NCI-H2227 treated with DMSO at 0.1 percent for 48 hours (cell line): ENCODE results near the gene MAP7D3.
"Not testable (repeated sequence)": the region's sequence is repeated elsewhere in the genome, so short reads cannot be mapped to it uniquely, and the experiment has no call there.

ENCODE experiments used
- DNase-seq: peaks from one replicate; lab custom pipeline; 2025; lab: John Stamatoyannopoulos, UW

The MAP7D3 gene

GRCh38 chrX:136182414-136182813 is 68.8 kb downstream of the MAP7D3 start:
- DNase-seq: no peak

- no peak for DNase-seq
Observed at GRCh38 chrX:136179133-136179532, 72.1 kb downstream of the MAP7D3 start.

- DNase-seq: no peak
Observed at GRCh38 chrX:136176399-136176825, 74.8 kb downstream of the MAP7D3 start.

DNA sequence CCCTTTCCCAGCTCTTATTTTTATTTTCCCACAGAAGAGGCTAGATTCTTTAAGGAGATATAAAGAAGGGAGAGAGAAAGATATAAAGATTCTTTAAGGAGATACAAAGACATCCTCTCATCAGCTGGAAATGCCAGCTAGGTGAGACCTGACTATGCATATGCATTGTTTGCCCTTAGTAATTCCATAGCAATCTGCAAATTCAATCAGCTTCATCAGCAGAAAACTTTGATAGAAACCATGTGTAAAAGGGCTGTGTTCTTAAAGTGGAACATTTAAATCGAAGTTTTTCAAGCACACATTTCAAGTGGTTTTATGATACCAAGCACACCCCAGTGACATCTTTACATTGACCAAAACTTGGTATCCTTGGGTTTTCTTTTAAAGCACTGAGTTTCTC is 79.8 kb downstream of the MAP7D3 start:
- no peak for DNase-seq

DNA sequence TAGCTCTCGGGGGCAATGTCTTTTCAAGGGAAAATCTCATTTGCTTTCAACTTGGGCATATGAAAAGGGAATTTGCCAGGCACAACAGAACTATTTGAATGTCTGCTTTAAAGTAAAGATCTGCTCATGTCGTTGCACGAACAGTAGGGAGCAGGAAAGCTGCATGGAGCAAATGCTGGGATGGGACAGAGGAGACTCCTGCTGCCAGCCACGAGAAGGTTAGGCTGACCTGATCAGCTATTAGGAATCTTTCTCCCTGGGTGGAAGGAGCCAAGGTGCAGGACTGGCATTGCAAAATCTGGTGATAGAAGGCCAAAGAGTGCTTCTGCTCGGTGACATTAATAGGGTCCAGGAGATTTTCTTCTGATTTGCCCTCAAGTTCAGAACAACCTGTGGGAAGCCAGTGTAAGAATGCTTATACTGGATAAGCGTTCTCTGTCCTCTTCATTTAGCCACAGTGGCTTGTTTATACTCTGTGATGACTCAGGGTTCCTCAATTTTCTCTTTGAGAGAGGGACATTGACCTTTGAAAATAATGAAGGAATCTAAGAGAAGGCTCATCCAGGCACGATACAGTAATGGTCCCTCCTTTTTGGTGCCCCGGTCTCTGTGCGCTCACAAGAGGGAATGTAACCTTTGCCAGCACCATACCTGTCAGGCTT is 80.9 kb downstream of the MAP7D3 start:
- no peak for DNase-seq

- peak; percentile 87 for DNase-seq
Observed at GRCh38 chrX:136168929-136169735, 82.1 kb downstream of the MAP7D3 start.

DNA sequence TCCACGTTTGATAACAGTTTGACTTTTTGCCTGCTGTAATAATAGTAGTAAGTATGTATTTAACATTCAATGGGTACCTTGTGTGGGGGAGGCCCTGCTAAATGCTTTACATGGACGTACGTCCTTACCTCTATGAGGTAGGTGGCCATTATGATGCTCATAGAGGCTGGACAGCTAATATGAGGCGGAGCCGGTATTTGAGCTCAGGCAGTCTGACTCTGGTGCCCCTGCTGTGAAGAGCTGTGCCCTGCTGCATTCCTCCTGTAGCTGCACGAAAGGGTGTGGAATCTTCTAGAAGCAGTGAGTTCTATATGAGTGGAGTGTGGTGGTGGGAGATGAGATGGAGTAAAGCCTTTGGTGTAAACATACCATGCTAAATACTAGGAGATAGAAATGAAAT is 83.2 kb downstream of the MAP7D3 start:
- not testable (repeated sequence) for DNase-seq

GRCh38 chrX:136166221-136166855 is 84.9 kb downstream of the MAP7D3 start:
- peak; percentile 43 for DNase-seq

- no peak for DNase-seq
Observed at GRCh38 chrX:136165406-136165805, 85.8 kb downstream of the MAP7D3 start.

DNA sequence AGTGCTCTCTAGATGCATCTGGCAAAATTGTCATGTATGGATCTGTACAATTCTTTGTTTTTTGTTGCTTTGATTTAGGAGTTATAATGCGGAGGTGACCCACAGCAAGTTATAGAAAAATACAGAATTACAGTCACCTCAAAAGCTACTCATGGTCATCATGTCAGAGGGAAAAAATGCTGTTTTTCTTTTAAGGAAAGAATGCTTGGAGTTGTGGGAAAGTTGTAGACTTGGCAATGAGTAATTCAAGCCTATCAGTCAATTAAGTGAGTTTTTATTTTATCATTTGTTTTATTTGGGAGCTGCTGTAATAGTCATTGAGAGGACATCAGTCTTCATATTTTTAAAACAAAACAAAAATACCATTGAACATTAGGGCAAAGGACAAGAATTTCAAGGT is 87.5 kb downstream of the MAP7D3 start:
- no peak for DNase-seq
